ENCODE data around the gene CDS1. TPM values are rescaled to one million over a fixed set of nuclear protein-coding genes. Genes with fewer than 3 reads are reported as not detected.

Gene CDS1
- total RNA-seq, 3 donors from 2014 or later (not counting 1 experiment from before 2014, with no cell fraction given), result 0.14 TPM; not detected in 2

DNA sequence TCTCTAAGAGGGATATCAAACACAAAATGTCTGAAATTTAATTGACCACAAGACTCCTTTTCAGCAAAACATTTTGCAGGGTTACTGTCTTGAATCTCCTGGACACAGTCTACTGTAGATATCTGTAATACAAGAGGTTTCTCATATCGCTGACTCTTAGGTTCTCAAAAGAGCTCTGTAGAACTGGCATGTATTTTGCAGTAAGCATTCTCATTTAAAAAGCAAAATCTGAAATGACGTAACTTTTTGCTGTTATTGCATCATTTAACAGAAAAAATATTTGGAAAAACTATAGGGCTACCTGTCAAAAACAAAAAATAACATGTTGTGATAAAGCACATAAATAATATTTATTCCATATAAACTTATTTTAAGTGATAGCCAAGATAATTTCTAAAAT is 114.2 kb downstream of the CDS1 start:
- Histone ChIP-seq H3K27ac (ENCODE audit: low read length) (no peak overlapping the region), H3K9me3 (ENCODE audit: control insufficient read depth, insufficient read depth, low read length) (no peaks in the 10 kb centered on the region), H3K4me1 (ENCODE audit: control insufficient read depth, insufficient read depth, low read length) (no peaks in the 10 kb centered on the region), H3K36me3 (ENCODE audit: control insufficient read depth, insufficient read depth, low read length) (no peaks in the 10 kb centered on the region), H3K27me3 (ENCODE audit: control insufficient read depth, insufficient read depth, low read length) (no peaks in the 10 kb centered on the region), H3K4me3 (ENCODE audit: low read length) (no peak overlapping the region)
- Mint-ChIP-seq H3K27me3 (ENCODE audit: low read depth in 2 of 2) (no peaks in the 10 kb centered on the region), H3K4me3 (no peak overlapping the region), H3K4me1 (no peaks in the 10 kb centered on the region), H3K9me3 (peaks cover 0 to 2% of the 10 kb centered on the region in 2 donors), H3K27ac (no peak overlapping the region), H3K36me3 (no peaks in the 10 kb centered on the region)
- WGBS (ENCODE audit: insufficient coverage), result 83% methylated on average over 1 of the region's 2 CpGs
- TF ChIP-seq, protein P1, sequence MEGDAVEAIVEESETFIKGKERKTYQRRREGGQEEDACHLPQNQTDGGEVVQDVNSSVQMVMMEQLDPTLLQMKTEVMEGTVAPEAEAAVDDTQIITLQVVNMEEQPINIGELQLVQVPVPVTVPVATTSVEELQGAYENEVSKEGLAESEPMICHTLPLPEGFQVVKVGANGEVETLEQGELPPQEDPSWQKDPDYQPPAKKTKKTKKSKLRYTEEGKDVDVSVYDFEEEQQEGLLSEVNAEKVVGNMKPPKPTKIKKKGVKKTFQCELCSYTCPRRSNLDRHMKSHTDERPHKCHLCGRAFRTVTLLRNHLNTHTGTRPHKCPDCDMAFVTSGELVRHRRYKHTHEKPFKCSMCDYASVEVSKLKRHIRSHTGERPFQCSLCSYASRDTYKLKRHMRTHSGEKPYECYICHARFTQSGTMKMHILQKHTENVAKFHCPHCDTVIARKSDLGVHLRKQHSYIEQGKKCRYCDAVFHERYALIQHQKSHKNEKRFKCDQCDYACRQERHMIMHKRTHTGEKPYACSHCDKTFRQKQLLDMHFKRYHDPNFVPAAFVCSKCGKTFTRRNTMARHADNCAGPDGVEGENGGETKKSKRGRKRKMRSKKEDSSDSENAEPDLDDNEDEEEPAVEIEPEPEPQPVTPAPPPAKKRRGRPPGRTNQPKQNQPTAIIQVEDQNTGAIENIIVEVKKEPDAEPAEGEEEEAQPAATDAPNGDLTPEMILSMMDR (IDR thresholded peaks at IDR 0.05), result no peak
- no peak for ATAC-seq
- intact Hi-C loops (cut with micrococcal nuclease), result no loop called here
- DNase-seq, result no peak

DNA sequence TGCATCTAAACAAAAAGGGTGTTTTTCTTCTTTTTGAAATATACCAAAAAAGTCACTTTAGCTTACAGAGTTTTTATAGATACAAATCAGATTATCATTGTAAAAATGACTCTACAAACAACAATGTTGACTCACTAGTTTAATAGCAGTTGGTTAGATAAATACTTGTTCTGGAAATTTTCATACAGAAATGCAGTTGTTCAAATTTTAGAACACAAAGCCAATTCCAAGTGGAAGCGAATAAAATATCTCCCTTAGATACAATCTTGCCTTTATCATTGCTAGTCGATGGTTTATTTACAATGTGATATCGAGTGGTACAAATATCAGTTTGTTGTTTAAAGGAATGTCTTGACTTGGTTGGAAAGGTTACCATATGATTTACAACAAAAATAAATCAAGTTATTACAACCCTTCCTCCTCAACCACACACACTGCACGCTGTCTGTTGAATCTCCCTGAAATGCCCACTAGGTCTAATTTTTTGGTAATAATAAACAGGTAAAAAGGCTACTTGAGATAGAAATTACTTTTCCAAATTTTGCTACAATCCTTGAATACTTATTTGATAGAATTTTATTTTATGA is 114.8 kb downstream of the CDS1 start:
- no CpG with 5 or more reads among the region's 4 CpGs for WGBS (ENCODE audit: insufficient coverage)
- no peaks in the 10 kb centered on the region for H3K9me3 ChIP-seq (ENCODE audit: control insufficient read depth, insufficient read depth, low read length)
- H3K4me3 ChIP-seq (ENCODE audit: low read length), result no peak overlapping the region
- DNase-seq, result no peak
- no peaks in the 10 kb centered on the region for H3K27me3 ChIP-seq (ENCODE audit: control insufficient read depth, insufficient read depth, low read length)
- Mint-ChIP-seq H3K4me1 (no peaks in the 10 kb centered on the region), H3K27ac (no peak overlapping the region), H3K36me3 (no peaks in the 10 kb centered on the region), H3K9me3 (peaks cover 0 to 2% of the 10 kb centered on the region in 2 donors), H3K27me3 (ENCODE audit: low read depth in 2 of 2) (no peaks in the 10 kb centered on the region), H3K4me3 (no peak overlapping the region)
- TF ChIP-seq, protein P1 (IDR thresholded peaks at IDR 0.05), result no peak
- intact Hi-C loops (cut with micrococcal nuclease), result no loop called here
- no peaks in the 10 kb centered on the region for H3K36me3 ChIP-seq (ENCODE audit: control insufficient read depth, insufficient read depth, low read length)
- H3K4me1 ChIP-seq (ENCODE audit: control insufficient read depth, insufficient read depth, low read length), result no peaks in the 10 kb centered on the region
- ATAC-seq, result no peak
- no peak overlapping the region for H3K27ac ChIP-seq (ENCODE audit: low read length)

DNA sequence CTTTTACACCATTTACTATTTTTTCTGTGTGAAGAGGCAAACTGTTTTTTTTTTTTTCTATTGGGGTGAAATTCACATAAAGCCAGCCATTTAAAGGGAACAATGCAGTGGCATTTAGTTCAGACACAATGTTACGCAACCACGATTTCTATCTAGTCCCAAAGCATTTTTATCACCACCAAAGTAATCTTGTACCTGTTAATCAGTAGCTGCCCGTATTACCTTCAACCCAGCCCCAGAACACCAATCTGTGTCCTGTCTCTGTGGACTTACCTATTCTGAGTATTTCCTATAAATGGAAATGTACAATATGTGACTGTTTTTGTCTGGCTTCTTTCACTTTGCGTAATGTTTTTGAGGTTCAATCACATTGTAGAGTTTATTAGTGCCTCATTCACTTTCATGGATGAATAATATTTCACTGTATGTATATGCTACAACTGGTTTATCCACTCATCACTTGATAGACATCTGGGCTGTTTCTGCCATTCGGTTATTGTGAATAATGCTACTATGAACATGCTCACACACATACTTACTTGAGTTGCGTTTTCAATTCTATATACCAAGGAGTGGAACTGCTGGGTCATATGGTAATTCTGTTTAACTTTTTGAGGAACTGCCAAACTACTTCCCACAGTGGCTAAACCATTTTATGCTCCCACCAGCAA is 116.2 kb downstream of the CDS1 start:
- H3K4me3 Mint-ChIP-seq, result no peak overlapping the region
- H3K27me3 Mint-ChIP-seq (ENCODE audit: low read depth in 2 of 2), result no peaks in the 10 kb centered on the region
- Histone ChIP-seq H3K4me1 (ENCODE audit: control insufficient read depth, insufficient read depth, low read length) (no peaks in the 10 kb centered on the region), H3K27ac (ENCODE audit: low read length) (no peak overlapping the region), H3K4me3 (ENCODE audit: low read length) (no peak overlapping the region), H3K36me3 (ENCODE audit: control insufficient read depth, insufficient read depth, low read length) (no peaks in the 10 kb centered on the region), H3K9me3 (ENCODE audit: control insufficient read depth, insufficient read depth, low read length) (no peaks in the 10 kb centered on the region), H3K27me3 (ENCODE audit: control insufficient read depth, insufficient read depth, low read length) (no peaks in the 10 kb centered on the region)
- 90% methylated on average over 5 of the region's 6 CpGs for WGBS (ENCODE audit: insufficient coverage)
- H3K4me1 Mint-ChIP-seq, result no peaks in the 10 kb centered on the region
- H3K27ac Mint-ChIP-seq, result no peak overlapping the region
- DNase-seq (no peak), ATAC-seq (no peak)
- intact Hi-C loops (cut with micrococcal nuclease), result no loop called here
- TF ChIP-seq, protein P1 (IDR thresholded peaks at IDR 0.05), result no peak
- H3K36me3 Mint-ChIP-seq, result no peaks in the 10 kb centered on the region
- H3K9me3 Mint-ChIP-seq, result peaks cover 0 to 2% of the 10 kb centered on the region in 2 donors

Other genes starting within 250 kb of the CDS1 start
- gene NKX6-1, start 83.8 kb upstream of the CDS1 start, total RNA-seq, result not detected